GM12878 (cell line): ENCODE data around the gene APOA5. TPM values are rescaled to one million over a fixed set of nuclear protein-coding genes. Genes with fewer than 3 reads are reported as not detected.

Source experiments
- ATAC-seq: fragments of 200-7000 bp; cut with Tn5 transposase; 3 replicates; pipeline ENCODE4 v1.9.1; 2020; ENCODE audit warnings: mild to moderate bottlenecking, moderate library complexity
- BruUV-seq: library from RNA; stranded (reverse); fragments of 400-500 nt; replicated peaks from 2 replicates; lab custom pipeline; 2021; lab: Mats Ljungman, UMichigan
- CTCF ChIA-PET: fragments of 300-600 bp; sonication (Branson Sonifier 250); formaldehyde crosslinking; extraction: SDS; loops from one replicate; lab custom pipeline; 2021; ENCODE audit warnings: inconsistent platforms; lab: Yijun Ruan, JAX
- POLR2A ChIA-PET: fragments of 350-600 bp; formaldehyde crosslinking; extraction: SDS; loops from one replicate; lab custom pipeline; 2021; ENCODE audit warnings: inconsistent platforms; lab: Charles Lee
- RAD21 ChIA-PET: fragments of 300-600 bp; sonication (Branson Sonifier 250); formaldehyde crosslinking; loops from one replicate; lab custom pipeline; 2023; ENCODE audit warnings: antibody characterized with exemption; ENCODE audit not compliant: unreplicated experiment; lab: Charles Lee
- SMC1A ChIA-PET: fragments of 300-600 bp; sonication (Branson Sonifier 250); formaldehyde crosslinking; loops from one replicate; lab custom pipeline; 2023; ENCODE audit not compliant: unreplicated experiment, uncharacterized antibody; lab: Charles Lee
- DNase-seq: peaks from one replicate; pipeline ENCODE4 v3.0.0-alpha.2; 2011; ENCODE audit warnings: low read depth, low spot score
- FAIRE-seq: peaks from 3 replicates; lab custom pipeline; 2011; peaks lifted over from hg19 to GRCh38; lab: Jason Lieb, UNC
- H2AFZ ChIP-seq: 2 replicates; pipeline ENCODE4 v1.6.0; 2011; ENCODE audit warnings: low read depth, low read length, control low read depth; ENCODE audit not compliant: control insufficient read depth
- H3K27ac ChIP-seq: 2 replicates; pipeline ENCODE4 v1.5.1; 2011; ENCODE audit warnings: control low read depth; ENCODE audit not compliant: control insufficient read depth, insufficient read depth
- H3K27me3 ChIP-seq, 2 experiments: replicated peaks in 1 of 2; 2 replicates each; pipeline versions ENCODE4 v1.6.0 to v1.6.1; 2011; ENCODE audit warnings: low read length in 1 of 2; ENCODE audit not compliant: control insufficient read depth in 2 of 2, insufficient read depth in 2 of 2
- H3K36me3 ChIP-seq, 2 experiments: 2 replicates each; pipeline ENCODE4 v1.5.1; 2011; ENCODE audit warnings: low read length in 1 of 2; ENCODE audit not compliant: control insufficient read depth in 2 of 2, insufficient read depth in 2 of 2
- H3K4me1 ChIP-seq: 2 replicates; pipeline ENCODE4 v1.6.1; 2011; ENCODE audit warnings: mild to moderate bottlenecking, low read length, moderate library complexity, mixed read lengths; ENCODE audit not compliant: control insufficient read depth, insufficient read depth
- H3K4me2 ChIP-seq: 2 replicates; pipeline ENCODE4 v1.6.0; 2011; ENCODE audit warnings: control low read depth; ENCODE audit not compliant: control insufficient read depth, insufficient read depth
- H3K4me3 ChIP-seq: fragments of 200-600 bp; sonication (generic); 2 replicates; pipeline ENCODE4 v1.5.1; 2016
- H3K79me2 ChIP-seq: 2 replicates; pipeline ENCODE4 v1.6.0; 2011; ENCODE audit warnings: low read length; ENCODE audit not compliant: control insufficient read depth, insufficient read depth
- H3K9ac ChIP-seq: 2 replicates; pipeline ENCODE4 v1.8.0; 2011; ENCODE audit warnings: low read length, control low read depth, mixed read lengths; ENCODE audit not compliant: control insufficient read depth, insufficient read depth
- H3K9me3 ChIP-seq: replicated peaks from 3 replicates; pipeline ENCODE4 v1.5.1; 2011; ENCODE audit warnings: mild to moderate bottlenecking, low read length; ENCODE audit not compliant: control insufficient read depth, insufficient read depth
- H4K20me1 ChIP-seq: 2 replicates; pipeline ENCODE4 v1.6.0; 2011; ENCODE audit not compliant: control insufficient read depth, insufficient read depth
- CEBPB ChIP-seq, 2 experiments: fragments of 150-350 bp in 1 of 2; IDR thresholded peaks; 2 replicates each; pipeline ENCODE4 v1.6.1; 2012 to 2014; ENCODE audit warnings: low read depth in 2 of 2, low read length in 2 of 2, borderline replicate concordance in 1 of 2, inconsistent platforms in 1 of 2
- EED ChIP-seq: sonication (generic); IDR thresholded peaks from 2 replicates; pipeline ENCODE4 v1.6.1; 2016; ENCODE audit warnings: antibody characterized with exemption, low read depth
- MEF2B ChIP-seq: fragments of 450-650 bp; IDR thresholded peaks from 2 replicates; pipeline ENCODE4 v1.6.1; 2018; ENCODE audit warnings: mild to moderate bottlenecking, moderate library complexity; ENCODE audit not compliant: partially characterized antibody, poor library complexity, severe bottlenecking
- MYB ChIP-seq: fragments of 150-350 bp; IDR thresholded peaks from 2 replicates; pipeline ENCODE4 v1.6.1; 2014; ENCODE audit warnings: mild to moderate bottlenecking, low read depth, low read length, borderline replicate concordance
- PAX5 ChIP-seq: IDR thresholded peaks from 2 replicates; pipeline ENCODE4 v1.6.1; 2011; ENCODE audit warnings: low read depth, low read length, borderline replicate concordance
- PAX8 ChIP-seq: fragments of 450-650 bp; IDR thresholded peaks from 2 replicates; pipeline ENCODE4 v1.6.1; 2017; ENCODE audit warnings: mild to moderate bottlenecking, moderate library complexity
- POU2F2 ChIP-seq: IDR thresholded peaks from 3 replicates; pipeline ENCODE4 v1.6.1; 2011; ENCODE audit warnings: low read depth, mild to moderate bottlenecking, low read length, borderline replicate concordance
- SIX5 ChIP-seq: IDR thresholded peaks from 2 replicates; pipeline ENCODE4 v1.6.1; 2011; ENCODE audit warnings: mild to moderate bottlenecking, low read depth, low read length, moderate library complexity; ENCODE audit not compliant: severe bottlenecking
- TARDBP ChIP-seq: IDR thresholded peaks from 2 replicates; pipeline ENCODE4 v1.6.1; 2016; ENCODE audit warnings: borderline replicate concordance
- YBX1 ChIP-seq: fragments of 450-650 bp; IDR thresholded peaks from 2 replicates; pipeline ENCODE4 v1.6.1; 2016; ENCODE audit warnings: antibody characterized with exemption
- ZNF217 ChIP-seq: fragments of 450-650 bp; IDR thresholded peaks from 2 replicates; pipeline ENCODE4 v1.6.1; 2017; ENCODE audit warnings: antibody characterized with exemption, mild to moderate bottlenecking
- WGBS: methylation state at CpG from one replicate; pipeline ENCODE4 v1.1.6; 2016; ENCODE audit warnings: low lambda C conversion rate; ENCODE audit not compliant: insufficient replicate concordance, insufficient coverage; ENCODE audit errors: missing lambda C conversion rate; 5-methylcytosine and 5-hydroxymethylcytosine counted together
- in situ Hi-C: fragments of 300-500 bp; cut with MboI; formaldehyde crosslinking; loops from 9 replicates; pipeline ENCODE4 v1.14.3; 2018; ENCODE audit warnings: mixed read lengths
- intact Hi-C: fragments of 100-400 bp; cut with micrococcal nuclease; formaldehyde crosslinking; loops from one replicate; pipeline ENCODE4 v1.14.2; 2022; ENCODE audit not compliant: unreplicated experiment
- polyA plus RNA-seq, 11 experiments: library from polyadenylated mRNA; depleted of rRNA in 4 of 11; unstranded in 6 of 11; stranded (reverse) in 5 of 11; fragments of >200 nt; fragmentation: Nextera tagmentation in 4 of 11; fragmentation: Illumina TruSeq in 1 of 11; extraction: Ambion mirVana in 4 of 11; extraction: Trizol in 1 of 11; gene quantifications; 1 replicate in 1 of 11; 2 replicates in 10 of 11; pipeline versions ENCODE4 v1.2.1 to v1.2.3, GENCODE V29; 2011 to 2016; ENCODE audit warnings: inconsistent platforms in 2 of 11, missing spikeins in 2 of 11, low read depth in 1 of 11
- total RNA-seq, 4 experiments: library from RNA; depleted of rRNA in 3 of 4; stranded (reverse); fragments of >200 nt in 3 of 4; fragmentation: Illumina TruSeq in 1 of 4; extraction: Trizol in 1 of 4; gene quantifications; 2 replicates each; pipeline versions ENCODE4 v1.2.1 to v1.2.3, GENCODE V29; 2013 to 2021
- TF ChIP-seq, protein P1 (sequence below): fragments of 450-650 bp; IDR thresholded peaks from 2 replicates; pipeline ENCODE4 v1.6.1; 2017; ENCODE audit warnings: borderline replicate concordance
- TF ChIP-seq, protein P2 (sequence below): fragments of 150-350 bp; IDR thresholded peaks from 2 replicates; pipeline ENCODE4 v1.6.1; 2014; ENCODE audit warnings: mild to moderate bottlenecking, low read depth, low read length
- TF ChIP-seq, protein P3 (sequence below): IDR thresholded peaks from 2 replicates; pipeline ENCODE4 v1.6.1; 2012; ENCODE audit warnings: low read depth, low read length, improper control_type of control experiment
- TF ChIP-seq, protein P4 (sequence below): IDR thresholded peaks from 2 replicates; pipeline ENCODE4 v1.6.1; 2011; ENCODE audit warnings: borderline replicate concordance, low read depth, mild to moderate bottlenecking, moderate library complexity, low read length; ENCODE audit not compliant: insufficient read depth, poor library complexity, severe bottlenecking
- TF ChIP-seq, protein P5 (sequence below): IDR thresholded peaks from 2 replicates; pipeline ENCODE4 v1.6.1; 2012; ENCODE audit warnings: low read depth, low read length, improper control_type of control experiment

The APOA5 gene
- total and polyA plus RNA-seq, 10 of the 15 experiments (the other 5 are each of a cell fraction or from before 2014, with no cell fraction given) = 0.15 TPM; not detected in 9

DNA sequence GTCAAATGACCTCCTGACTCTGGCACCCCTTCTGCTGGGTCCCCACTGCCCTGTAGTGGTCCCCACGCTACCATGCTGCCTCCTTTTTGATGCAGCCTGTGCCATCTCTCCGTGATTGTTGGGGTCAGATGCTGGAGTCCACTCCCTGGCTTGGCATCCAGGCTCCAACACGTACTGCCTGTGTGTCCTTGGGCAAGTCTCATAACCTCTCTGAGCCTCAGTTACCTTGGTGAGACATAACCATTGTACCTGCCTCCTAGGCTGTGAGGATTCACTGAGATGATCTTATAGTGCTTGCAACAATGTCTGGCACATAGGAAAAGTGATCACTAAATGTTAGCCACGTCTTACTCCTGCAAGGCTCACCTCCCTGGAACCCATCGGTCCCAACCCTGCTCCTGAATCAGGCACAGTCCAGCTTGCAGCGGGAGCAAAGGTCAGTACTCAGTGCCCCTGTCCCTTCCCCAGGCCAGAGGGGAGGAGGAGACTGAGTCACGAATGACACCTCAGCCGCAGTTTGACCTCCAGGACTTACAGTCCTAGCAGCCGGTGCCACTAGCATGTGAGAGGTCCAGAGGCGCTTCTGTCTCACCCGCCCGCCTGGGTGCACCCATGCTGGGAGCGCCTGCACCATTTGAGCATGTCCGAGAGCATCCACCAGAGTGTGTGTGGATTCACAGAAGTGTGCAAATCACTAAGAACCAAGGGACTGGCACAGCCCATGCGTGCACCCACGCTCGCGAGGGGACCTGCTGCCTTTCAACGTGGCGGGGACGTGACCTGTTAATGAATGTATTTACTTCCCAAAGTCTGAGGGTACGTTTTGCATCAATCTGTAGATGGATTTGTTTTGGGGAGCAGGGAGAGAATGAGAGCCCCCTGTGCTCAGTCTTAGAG lies 34.4 kb upstream of the APOA5 start (continued):
- TF ChIP-seq, protein P1, sequence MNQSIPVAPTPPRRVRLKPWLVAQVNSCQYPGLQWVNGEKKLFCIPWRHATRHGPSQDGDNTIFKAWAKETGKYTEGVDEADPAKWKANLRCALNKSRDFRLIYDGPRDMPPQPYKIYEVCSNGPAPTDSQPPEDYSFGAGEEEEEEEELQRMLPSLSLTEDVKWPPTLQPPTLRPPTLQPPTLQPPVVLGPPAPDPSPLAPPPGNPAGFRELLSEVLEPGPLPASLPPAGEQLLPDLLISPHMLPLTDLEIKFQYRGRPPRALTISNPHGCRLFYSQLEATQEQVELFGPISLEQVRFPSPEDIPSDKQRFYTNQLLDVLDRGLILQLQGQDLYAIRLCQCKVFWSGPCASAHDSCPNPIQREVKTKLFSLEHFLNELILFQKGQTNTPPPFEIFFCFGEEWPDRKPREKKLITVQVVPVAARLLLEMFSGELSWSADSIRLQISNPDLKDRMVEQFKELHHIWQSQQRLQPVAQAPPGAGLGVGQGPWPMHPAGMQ = no peak
- TF ChIP-seq POU2F2 (no peak), PAX8 (no peak), SIX5 (no peak), ZNF217 (no peak)

DNA sequence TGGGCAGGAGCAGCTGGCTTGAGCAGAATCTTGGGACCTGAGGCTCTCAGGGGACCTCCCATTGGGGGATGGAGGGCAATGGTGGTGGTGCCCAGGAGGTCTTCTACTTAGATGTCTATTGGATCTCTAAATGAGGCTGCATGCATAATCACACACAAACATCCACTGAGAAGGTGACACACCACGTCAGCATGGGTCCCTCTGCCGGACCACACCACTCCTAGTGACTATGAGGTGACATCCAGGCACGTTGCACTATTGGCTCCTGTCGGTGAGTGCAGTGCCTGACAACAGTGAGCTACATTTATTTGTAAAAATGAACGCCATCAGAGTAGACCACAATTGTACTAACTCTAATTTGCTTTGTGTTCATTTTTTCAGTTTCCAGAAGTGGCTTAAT lies 33.8 kb upstream of the APOA5 start:
- Histone ChIP-seq H3K27ac (no peak overlapping the region), H3K9ac (no peak overlapping the region), H2AFZ (no peak overlapping the region), H3K9me3 (no peaks in the 10 kb centered on the region), H3K4me3 (no peak overlapping the region), H4K20me1 (no peaks in the 10 kb centered on the region), H3K4me2 (no peak overlapping the region), H3K4me1 (no peaks in the 10 kb centered on the region), H3K79me2 (no peaks in the 10 kb centered on the region), H3K27me3 (no peaks in the 10 kb centered on the region), H3K36me3 (no peaks in the 10 kb centered on the region)
- no peak for DNase-seq
- ChIA-PET RAD21 (no interaction called here), SMC1A (no interaction called here), CTCF (interaction anchor here (1.3 kb wide), 1 partner anchor 8 kb away, joined by 3 read pairs; no protein-coding TSS in a partner anchor), POLR2A (no interaction called here)
- in situ Hi-C loops = no loop called here
- peak; percentile 28; the same call in 2 of the 3 replicates for ATAC-seq
- WGBS = 12% methylated on average over 5 of the region's 5 CpGs
- intact Hi-C loops = no loop called here
- no TSS peak for BruUV-seq
- FAIRE-seq = no peak
- TF ChIP-seq, protein P2, sequence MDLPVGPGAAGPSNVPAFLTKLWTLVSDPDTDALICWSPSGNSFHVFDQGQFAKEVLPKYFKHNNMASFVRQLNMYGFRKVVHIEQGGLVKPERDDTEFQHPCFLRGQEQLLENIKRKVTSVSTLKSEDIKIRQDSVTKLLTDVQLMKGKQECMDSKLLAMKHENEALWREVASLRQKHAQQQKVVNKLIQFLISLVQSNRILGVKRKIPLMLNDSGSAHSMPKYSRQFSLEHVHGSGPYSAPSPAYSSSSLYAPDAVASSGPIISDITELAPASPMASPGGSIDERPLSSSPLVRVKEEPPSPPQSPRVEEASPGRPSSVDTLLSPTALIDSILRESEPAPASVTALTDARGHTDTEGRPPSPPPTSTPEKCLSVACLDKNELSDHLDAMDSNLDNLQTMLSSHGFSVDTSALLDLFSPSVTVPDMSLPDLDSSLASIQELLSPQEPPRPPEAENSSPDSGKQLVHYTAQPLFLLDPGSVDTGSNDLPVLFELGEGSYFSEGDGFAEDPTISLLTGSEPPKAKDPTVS = no peak
- TF ChIP-seq MYB (no peak), PAX5 (no peak), YBX1 (no peak), TARDBP (no peak), EED (no peak), MEF2B (no peak), CEBPB (IDR thresholded peaks at IDR 0.05; ENCODE audit: borderline replicate concordance in 1 of 2, low read depth in 2 of 2, low read length in 2 of 2) (no peak)
- TF ChIP-seq, protein P3, sequence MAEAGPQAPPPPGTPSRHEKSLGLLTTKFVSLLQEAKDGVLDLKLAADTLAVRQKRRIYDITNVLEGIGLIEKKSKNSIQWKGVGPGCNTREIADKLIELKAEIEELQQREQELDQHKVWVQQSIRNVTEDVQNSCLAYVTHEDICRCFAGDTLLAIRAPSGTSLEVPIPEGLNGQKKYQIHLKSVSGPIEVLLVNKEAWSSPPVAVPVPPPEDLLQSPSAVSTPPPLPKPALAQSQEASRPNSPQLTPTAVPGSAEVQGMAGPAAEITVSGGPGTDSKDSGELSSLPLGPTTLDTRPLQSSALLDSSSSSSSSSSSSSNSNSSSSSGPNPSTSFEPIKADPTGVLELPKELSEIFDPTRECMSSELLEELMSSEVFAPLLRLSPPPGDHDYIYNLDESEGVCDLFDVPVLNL = no peak
- TF ChIP-seq, protein P4, sequence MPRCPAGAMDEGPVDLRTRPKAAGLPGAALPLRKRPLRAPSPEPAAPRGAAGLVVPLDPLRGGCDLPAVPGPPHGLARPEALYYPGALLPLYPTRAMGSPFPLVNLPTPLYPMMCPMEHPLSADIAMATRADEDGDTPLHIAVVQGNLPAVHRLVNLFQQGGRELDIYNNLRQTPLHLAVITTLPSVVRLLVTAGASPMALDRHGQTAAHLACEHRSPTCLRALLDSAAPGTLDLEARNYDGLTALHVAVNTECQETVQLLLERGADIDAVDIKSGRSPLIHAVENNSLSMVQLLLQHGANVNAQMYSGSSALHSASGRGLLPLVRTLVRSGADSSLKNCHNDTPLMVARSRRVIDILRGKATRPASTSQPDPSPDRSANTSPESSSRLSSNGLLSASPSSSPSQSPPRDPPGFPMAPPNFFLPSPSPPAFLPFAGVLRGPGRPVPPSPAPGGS = no peak
- TF ChIP-seq, protein P5, sequence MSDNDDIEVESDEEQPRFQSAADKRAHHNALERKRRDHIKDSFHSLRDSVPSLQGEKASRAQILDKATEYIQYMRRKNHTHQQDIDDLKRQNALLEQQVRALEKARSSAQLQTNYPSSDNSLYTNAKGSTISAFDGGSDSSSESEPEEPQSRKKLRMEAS = no peak
